SIG-M5 (cell line): Measurements from ENCODE around the gene SORT1.
"Not testable (repeated sequence)": the region's sequence is repeated elsewhere in the genome, so short reads cannot be mapped to it uniquely, and the experiment has no call there.

ENCODE experiments used
- DNase-seq: peaks from one replicate; lab custom pipeline; 2025; lab: John Stamatoyannopoulos, UW

The SORT1 gene

DNA sequence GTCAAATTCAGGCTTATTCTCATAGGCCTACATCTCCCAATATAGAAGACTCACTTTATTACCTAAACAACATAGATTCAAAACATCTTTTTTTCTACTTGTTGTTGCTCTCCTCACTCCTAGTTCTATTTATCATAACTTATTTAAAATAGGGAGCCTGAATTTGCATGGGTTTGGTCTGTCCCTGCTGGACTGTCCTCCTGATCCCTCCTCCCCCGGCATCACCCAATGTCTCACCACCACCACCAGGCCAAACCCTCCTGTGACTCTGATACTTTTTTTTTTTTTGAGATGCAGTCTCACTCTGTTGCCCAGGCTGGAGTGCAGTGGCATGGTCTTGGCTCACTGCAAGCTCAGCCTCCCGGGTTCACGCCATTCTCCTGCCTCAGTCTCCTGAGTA, 59.1 kb downstream of the SORT1 start:
- no peak for DNase-seq

DNA sequence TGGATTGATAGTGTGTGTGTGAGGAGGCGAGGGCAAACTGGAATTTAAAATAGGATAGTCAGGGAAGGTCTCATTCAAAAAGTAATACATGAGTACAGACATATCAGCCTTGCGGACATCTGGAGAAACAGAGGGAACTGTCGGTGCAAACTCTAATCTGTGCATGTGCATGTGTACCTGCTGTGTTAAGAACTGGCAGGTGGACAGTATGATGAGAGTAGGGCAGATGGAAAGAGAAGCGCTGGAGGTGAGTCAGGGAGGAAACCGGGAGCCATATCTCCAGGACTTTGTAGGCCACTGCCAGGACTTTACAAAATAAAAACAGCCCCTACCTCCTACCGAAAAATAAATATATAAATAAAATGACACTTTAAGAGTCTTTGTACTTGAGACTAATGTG, 59.6 kb downstream of the SORT1 start:
- no peak for DNase-seq

DNA sequence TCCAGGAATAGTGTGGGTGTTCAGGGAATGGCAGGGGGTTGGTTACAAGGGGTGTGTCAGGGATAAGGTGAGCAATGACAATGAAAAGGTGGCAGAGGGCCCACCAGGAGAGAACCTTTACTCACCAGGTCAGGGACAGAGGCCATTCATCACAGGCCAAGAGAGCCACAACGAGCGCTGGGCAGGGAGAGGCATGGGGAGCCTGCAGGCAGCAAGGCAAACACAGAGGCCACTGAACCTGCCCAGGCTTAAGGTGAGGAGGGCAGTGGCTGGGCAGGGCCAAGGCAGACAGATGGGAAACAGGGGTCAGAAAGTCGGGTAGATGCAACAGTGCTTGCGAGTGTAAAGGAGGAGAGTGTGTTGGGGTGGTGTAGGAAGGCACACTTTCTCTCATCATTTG, 62.6 kb downstream of the SORT1 start:
- DNase-seq: no peak

DNA sequence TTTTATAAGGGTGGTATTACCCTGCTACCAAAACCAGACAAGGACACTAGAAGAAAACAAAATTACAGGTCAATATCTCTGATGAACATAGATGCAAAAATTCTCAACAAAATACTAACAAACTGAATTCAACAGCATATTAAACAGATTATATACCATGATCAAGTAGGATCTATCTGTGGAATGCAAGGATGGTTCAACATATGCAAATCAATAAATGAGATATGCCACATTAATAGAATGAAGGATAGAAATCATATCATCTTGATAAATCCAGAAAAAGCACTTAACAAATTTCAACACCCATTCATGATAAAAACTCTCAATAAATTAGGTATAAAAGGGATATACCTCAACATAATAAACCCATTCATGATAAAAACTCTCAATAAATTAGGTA, 66.6 kb downstream of the SORT1 start:
- no peak for DNase-seq

DNA sequence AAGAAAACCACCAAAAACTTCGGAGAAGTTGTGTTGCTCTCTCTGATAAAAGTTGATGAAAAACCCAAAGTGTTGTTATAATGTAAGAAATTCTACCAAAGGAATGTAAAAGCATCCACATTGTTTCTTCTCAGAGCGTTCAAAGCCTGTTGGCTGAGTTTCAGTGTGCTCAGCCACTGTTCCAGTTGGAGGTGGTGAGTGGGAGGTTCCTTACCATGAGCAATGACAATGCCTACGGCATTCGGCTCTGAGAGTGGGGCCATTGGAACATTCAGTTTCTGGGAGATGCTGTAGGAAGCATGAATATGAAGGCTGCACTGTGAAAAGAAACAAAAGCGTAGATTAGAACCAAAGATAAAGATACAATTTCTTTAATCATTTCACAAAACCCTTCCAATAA, 70.4 kb downstream of the SORT1 start:
- no peak for DNase-seq

DNA sequence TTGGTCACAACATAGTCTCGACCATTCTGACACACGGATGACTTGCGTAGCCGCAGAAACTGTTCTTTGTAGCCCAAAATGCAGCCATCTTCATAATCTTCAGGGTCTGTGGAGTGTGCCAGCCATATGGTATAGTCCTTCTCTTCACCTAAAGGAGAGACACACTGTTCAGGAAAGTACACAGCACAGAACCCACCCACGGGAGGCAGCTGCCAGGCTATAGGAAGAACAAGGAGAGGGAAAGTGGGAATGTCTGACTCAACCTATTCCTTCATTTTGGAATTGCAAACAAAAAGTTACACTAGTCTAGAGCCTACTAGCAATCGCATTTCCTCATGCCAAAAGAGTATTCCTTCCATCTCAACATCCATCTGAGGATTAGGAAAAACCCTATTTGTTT, 74.7 kb downstream of the SORT1 start:
- DNase-seq: no peak

DNA sequence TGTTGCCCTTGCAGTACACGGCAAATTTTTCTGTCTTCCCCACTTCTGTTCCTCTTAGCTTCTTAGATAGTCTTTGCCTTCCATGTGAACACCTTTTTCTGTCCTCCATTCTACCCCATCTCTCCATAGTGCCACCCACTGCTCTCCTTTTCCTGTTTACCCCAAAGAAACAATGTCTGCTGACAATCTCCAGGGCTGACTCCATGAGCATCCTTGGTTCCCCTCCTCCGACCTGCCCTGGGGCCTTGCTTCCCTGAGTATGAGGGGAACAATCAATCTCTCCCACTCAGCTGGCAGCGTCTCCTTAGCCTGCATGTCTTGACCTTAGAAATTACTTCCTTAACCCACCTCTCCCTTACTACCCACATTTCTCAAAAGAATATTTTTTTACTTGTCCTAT, 78.6 kb downstream of the SORT1 start:
- no peak for DNase-seq

DNA sequence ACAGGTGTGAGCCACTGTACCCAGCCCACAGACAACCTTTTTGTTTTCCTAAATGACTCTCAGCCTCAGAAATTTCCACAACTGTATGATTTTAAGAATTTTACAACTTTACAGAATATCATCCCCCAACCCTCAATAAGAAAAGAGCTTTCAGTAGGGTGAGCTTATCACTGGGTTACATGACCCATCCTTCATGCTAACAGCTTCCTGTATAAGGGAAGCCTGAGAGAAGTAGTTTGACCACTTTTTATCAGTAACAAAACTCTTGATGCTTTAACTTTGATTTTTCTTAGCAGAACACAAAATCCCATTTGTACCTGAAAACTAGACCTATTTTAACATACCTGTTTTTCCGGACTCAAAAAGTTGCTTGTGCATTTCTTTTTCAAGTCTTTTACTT, 81.2 kb downstream of the SORT1 start:
- DNase-seq: no peak

DNA sequence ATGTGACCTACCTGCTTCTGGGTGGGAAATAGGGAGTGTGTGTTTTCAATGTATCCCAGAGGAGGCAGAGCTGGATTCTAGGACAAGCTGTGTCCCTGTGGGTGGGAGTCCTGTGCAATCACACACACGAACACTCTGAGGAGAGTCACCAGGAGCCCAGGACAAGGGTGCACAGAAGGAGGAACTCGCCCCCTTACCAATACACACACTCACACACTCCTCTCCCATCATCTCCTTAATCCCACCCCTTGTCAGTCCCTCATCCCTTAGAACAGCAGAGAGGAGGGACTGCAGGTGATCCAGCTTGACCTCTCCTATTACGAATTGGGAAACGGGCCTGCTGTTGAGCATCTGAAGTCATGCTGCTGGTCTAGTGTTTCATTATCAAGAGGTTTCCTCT, 82.4 kb downstream of the SORT1 start:
- no peak for DNase-seq

DNA sequence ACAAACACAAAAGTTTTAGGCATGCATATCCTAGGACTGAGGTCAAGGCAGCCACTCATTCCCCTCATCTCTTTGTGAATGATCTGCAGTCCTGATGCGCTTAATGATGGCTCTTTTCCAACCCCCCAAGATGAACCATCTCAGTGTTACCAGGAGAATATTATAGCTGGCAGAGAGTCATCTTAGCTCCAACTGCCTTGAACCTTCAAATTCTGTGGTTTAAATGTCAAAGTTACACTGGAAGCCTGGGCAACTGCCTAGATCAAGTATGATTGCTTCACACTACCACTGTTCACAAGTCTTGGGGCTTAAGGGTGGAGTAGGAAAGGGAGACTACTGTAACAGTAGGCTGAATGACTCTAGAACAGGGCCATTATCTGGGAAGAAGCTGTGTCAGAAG, 82.9 kb downstream of the SORT1 start:
- no peak for DNase-seq

DNA sequence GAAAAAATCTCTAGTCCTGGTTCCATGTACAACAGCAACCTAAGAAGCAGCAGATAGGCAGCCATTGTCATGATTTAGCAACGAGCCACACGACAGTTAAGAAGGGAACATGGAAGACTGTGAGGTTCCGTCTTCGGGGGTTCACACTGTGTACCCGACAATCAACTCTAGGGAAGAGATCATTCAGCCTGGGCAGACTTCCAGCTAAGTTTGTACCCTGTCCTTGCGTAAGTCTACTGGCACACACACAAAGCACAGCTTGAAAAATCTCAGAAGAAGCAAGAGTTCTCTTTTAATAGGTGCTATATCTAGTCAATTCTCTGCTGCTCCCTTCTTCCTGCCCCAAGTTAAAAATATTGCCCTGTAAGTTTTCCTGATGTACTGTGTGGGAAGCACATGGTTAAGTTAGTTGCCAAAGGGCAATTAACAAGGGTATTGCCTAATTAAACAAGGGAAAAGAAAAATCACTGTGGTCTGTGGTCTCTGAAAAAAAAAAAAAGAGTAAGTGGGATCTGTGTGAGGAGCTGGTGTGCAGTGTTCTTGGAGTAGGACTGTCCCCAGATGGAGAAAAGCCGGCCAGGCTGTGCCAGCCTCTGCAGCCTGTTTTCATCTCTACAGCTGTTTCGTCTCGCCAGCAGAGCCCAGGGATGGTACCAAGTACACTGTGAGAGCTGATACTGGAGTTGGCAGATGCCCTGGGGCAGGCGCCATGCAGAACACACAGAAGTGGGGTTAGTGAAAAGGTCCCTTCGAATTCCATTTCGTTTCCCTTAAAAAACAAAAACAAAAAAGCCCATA, 84.5 kb downstream of the SORT1 start:
- DNase-seq: no peak

DNA sequence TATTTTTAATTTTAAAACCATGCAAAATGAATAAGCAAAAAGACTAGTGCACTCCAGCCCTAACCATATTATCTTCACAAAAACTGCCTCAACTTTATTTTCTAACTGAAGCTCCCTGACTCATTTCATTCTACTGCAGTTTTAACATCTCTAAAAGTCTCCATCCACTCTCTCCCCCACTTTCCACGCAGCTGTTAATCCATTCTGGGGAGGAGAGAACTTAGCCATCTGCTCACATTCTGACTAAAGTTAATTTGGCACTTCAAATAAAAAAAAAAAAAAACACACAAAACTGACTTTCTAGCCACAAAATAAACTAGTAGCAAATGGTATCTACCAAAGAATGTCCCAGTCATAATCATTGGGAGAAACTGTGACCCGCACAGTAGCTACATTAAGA, 85.5 kb downstream of the SORT1 start:
- DNase-seq: no peak

DNA sequence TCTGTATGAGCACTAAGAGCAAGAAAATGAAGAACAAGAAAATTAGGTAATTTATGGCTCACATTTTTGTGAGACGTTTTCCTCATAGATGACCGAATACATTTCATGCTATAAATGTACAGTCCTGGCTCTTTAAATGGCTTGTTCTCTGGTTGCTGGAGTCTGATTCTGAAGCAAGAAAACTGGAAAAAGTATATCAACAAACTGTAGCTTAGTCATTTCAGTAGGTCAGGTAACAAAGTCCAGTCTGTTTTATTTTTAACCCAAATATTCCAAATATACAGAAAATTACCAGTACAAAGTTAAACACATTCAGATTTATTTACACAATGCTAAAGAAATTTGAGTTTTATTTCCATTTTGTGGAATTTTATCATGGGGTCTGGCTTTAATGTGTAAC, 88.4 kb downstream of the SORT1 start:
- no peak for DNase-seq

DNA sequence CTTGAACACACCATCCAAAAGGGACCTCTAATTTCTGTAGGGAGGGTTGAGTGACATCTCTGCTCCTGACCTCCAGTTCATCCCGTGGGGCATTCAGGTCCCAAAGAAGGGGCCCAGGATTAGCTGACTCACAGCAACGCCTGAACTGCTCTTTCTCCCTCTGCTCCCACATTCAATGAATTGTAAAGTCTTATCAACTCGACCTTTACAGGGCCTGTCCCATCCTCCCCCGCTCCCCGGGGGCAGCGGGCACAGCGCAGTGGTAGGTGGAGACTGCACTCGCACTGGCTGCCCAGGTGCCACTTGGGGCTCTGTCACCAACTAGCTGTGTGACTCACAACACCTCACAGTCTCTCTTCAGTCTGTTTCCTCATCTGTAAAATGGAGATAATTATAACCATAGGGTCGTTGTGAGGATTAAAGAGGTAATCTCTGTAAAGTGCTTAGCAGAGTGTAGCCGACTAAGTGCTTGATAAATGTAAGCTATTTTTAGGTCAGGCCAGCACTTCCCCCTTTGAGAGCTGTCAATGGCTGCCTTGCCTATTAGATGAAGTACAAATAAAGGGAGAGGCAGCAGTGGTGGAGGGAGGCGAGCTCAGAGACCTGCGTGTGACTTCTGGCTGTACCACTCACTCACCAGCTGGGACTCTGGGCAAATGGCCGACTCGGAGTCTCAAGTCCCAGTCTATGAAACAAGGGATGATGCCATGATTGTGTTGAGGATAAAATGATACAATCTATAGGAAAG, 90.3 kb downstream of the SORT1 start:
- DNase-seq: no peak

DNA sequence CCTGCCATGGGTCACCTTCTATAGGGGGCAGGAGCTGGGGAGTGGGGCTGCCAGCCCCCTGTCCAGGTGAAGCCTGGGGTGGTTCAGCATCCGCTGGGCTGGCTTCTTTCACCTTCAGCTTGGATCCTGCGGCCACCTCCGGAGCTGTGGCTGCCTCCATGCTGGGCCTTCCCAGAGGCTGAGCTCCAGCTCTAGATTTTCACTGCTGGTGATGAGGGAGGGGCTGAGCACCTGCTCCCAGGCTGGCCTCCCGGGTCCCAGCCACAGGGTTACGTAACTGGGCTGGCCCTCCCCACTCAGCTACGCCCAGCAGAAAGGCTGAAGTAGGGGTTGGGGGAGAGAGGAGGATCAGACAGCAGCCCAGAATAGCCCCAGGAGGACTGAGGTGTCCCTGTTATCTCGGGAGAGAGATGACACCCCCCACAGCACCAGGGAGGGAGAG, 90.9 kb downstream of the SORT1 start, which contains the start of gene MYBPHL:
Gene MYBPHL, minus strand, starts transcription at position 180 of the 442 bp plus-strand sequence. Its CDS starts 20 bp downstream, at position 160.
- DNase-seq: no peak

DNA sequence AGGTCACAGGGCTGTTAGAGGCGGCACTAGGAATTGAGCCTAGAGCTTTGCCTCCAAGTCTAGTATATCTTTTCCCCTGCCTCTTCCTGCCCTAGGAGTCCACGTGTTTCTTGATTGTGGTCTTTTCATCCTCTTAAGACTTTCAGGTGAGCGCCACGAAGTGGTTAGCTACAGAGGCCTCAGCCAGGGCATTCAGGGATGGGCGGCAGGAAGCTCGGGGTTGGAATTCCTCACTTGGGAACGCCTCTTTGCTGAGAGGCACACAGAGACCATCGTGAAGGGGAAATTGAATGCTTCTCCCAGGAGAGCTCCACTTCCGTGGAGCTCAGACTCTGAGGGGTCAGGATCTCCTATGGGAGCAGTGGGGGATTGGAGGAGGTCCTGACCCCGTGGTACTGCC, 91.7 kb downstream of the SORT1 start:
- not testable (repeated sequence) for DNase-seq

DNA sequence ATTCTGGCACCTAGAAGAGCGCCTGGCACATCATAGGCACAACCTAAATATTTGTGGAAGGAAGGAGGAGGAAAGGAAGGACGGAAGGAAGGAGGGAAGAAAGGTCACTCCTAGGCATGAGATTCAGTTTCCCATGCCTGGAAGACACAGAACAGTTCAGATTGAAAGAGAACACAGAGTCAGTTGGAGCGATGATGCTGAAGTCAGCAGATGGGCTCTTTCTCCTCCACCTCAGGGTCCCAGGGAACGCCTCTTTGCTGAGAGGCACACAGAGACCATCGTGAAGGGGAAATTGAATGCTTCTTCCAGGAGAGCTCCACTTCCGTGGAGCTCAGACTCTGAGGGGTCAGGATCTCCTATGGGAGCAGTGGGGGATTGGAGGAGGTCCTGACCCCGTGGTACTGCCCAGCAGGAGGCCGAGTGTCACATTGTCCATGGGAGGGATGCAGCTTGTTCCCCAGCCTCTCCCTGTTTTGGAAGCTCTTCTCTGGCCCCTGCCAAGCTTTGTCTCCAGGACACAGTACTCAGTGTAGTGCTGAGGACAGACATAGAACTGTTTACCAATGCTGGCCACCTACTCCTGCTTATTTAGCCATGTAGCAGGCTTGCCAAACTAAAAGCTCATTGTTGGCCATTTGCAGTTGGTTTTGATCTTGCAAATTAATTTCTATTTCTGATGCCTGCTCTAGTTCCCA, 93.3 kb downstream of the SORT1 start:
- DNase-seq: no peak

DNA sequence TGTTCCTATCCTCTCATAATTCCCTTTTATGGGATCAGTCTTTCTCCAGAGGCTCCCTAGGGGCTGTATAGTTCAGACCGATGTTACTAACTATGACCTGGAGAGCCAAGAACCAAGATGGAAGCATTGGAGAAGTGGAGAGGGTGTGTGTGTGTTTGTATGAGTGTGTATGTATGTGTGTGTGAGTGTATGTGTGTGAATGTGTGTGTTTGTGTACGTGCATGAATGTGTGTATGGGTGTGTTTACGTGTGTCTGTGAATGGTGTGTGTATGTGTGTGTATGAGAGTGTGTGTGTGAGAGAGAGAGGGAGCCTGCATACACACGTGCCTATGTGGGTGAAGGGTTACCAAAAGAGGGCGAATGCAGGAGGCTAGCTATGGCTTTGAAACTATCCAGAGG, 95.8 kb downstream of the SORT1 start:
- no peak for DNase-seq

DNA sequence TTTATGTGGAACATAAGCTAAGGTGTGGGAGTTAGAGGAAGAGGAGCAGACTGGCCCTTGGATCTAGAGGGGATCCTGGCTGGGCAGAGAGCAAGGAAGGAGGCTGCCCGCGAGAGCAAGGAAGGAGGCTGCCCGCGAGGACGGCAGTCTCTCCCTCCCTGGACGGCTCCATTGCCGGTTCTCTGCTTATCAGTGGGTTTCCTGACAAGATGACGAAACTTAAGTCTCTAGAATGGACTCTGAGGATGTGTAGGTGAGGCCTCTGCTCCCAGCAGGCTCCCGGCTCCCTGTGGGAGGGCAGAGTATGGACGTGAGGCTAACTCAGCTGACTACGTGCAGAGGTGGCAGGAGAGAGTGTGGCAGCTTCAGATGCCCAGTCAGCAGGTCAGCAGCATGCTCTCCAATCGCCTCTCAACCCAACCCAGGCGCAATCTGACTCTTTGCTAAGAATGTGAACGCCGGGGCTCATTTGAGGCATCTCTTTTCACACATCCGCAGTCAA, 97.0 kb downstream of the SORT1 start:
- DNase-seq: no peak

DNA sequence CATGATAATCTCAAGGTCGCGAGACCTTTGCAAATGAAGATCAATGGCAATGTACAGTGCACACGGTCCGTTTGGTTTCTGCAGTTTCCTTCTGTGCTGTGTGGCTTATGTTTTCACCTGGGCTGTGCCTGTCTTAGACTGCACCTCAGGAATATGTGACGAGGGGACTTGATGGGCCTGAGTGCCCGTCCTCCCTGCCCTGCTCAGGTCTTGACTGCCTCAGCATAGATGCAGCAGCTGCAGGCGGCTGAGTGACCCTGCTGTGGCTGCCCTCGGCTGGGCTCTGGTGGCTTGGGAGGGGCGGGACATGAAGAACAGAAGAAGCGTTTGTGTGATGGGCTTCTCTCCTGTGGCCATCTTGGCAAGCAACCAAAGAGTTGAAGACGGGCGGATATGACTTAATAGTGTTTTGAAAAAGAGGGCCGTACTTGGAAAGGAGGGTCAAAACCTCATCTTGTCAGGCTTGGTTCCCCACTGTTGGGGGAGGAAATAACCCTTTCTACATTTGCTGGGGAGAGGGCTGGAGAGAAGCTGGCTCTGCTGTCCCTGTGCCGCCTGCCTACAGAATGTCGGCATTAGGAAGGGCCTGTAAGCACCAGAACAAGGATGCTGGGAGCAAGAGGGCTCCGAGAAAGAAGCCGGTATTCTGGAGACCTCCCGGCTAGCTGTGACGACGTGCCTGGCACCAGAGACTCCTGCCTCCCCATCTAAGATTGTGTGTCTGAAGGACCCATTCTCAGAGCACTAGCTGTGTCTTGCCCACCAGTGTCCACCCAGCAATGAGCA, 98.0 kb downstream of the SORT1 start:
- DNase-seq: no peak

DNA sequence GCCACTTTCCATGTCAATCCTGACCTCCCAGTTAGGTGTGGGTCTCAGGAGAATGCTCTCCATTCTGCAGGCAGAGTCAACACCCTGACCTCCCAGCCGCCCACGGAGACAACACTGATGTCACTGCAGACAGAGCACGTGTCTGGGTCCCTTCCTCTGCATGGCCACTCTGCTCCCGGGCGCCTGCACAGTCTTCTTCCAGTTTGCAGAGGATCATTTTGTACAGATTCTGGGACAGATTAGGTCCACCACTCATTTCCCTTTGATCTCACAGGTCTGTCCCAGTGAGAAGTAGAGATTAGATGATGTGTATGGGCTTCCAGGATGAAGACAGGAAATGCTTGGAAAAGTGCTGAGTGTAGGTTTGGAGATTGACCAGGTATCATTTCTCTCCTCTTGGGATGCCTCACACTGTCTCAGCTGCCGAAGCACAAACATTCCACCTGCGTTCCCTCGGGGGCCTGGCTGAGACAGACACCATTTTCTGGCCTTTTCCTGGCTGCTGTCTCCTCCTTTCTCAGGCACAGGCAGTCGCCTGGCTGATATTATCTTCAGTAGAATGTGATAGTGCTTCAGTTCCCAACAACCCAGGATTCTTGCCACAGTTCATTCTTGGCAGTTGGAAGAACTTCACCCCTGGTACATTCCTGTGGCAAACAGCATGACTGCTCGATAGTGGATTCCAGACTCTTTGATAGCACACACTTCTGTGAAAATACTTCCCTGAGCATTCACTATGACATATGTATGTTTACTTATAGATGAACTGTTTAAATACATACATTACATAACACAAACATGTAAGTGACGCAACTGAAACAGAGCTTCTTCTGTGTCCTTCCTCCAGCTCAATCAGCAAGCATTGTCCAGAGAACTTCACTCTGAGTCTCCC, 98.8 kb downstream of the SORT1 start:
- DNase-seq: no peak
